Thymus (tissue), 14 donors: ENCODE measurements around the gene ZNF214. TPM values are rescaled to one million over a fixed set of nuclear protein-coding genes. Genes with fewer than 3 reads are reported as not detected.

Experiments
- DNase-seq, 9 donors: peaks; one replicate each; pipeline ENCODE4 v3.0.0-alpha.2; 2013; ENCODE audit warnings: low spot score in 9 of 9, low read depth in 6 of 9, missing footprints in 1 of 9
- H3K27ac ChIP-seq, 2 donors: one replicate each; pipeline ENCODE4 v1.5.1; 2013; ENCODE audit warnings: control low read depth in 1 of 2, low read depth in 1 of 2, low read length in 1 of 2, mild to moderate bottlenecking in 1 of 2, moderate library complexity in 1 of 2
- H3K27me3 ChIP-seq, 2 donors: one replicate each; pipeline ENCODE4 v1.5.1; 2013; ENCODE audit warnings: low read length in 1 of 2; ENCODE audit not compliant: control insufficient read depth in 2 of 2, insufficient read depth in 1 of 2
- H3K36me3 ChIP-seq, 2 donors: one replicate each; pipeline ENCODE4 v1.5.1; 2013; ENCODE audit warnings: low read length in 1 of 2, mild to moderate bottlenecking in 1 of 2, moderate library complexity in 1 of 2; ENCODE audit not compliant: control insufficient read depth in 2 of 2, insufficient read depth in 2 of 2
- H3K4me1 ChIP-seq, 2 donors: one replicate each; pipeline ENCODE4 v1.5.1; 2013; ENCODE audit warnings: low read length in 2 of 2; ENCODE audit not compliant: control insufficient read depth in 2 of 2, insufficient read depth in 2 of 2
- H3K4me3 ChIP-seq, 2 donors: one replicate each; pipeline ENCODE4 v1.5.1; 2013; ENCODE audit warnings: low read length in 2 of 2, control low read depth in 1 of 2, mild to moderate bottlenecking in 1 of 2
- H3K9me3 ChIP-seq, 2 donors: one replicate each; pipeline ENCODE4 v1.5.1; 2013; ENCODE audit warnings: low read length in 1 of 2, mild to moderate bottlenecking in 1 of 2; ENCODE audit not compliant: control insufficient read depth in 2 of 2, insufficient read depth in 1 of 2
- WGBS: extraction: QIAGEN DNeasy Blood & Tissue Kit; methylation state at CpG from one replicate; pipeline ENCODE4 v1.1.7; 2013; 5-methylcytosine and 5-hydroxymethylcytosine counted together
- long read RNA-seq, 10 donors: transcript quantifications; one replicate each; lab custom pipeline, GENCODE V29; 2026
- polyA plus RNA-seq: library from polyadenylated mRNA; stranded (reverse); fragments of 200-250 nt; gene quantifications from one replicate; pipeline ENCODE4 v1.2.3, GENCODE V29; 2013
- total RNA-seq: library from RNA; stranded (reverse); fragments of 120-200 nt; gene quantifications from one replicate; pipeline ENCODE4 v1.2.4, GENCODE V29; 2013
- donor health status: healthy.

The ZNF214 gene
- total RNA-seq = 0.57 TPM
- polyA plus RNA-seq = 0.64 TPM
- long read RNA-seq, donor 1 = 0 reads
- long read RNA-seq, donor 2 = 0 reads
- long read RNA-seq, donor 3 = 0 reads
- long read RNA-seq, donor 4 = 0 reads
- long read RNA-seq, donor 5 = 0 reads
- long read RNA-seq, donor 6 = 0 reads
- long read RNA-seq, donor 7, partial matches to known transcripts = 0 of 1 reads
- long read RNA-seq, donor 7, other reads (novel, unspliced or antisense) = 0 of 1 reads
- long read RNA-seq, donor 8 = 0 reads
- long read RNA-seq, donor 9 = 0 reads
- long read RNA-seq, donor 10 = 0 reads

DNA sequence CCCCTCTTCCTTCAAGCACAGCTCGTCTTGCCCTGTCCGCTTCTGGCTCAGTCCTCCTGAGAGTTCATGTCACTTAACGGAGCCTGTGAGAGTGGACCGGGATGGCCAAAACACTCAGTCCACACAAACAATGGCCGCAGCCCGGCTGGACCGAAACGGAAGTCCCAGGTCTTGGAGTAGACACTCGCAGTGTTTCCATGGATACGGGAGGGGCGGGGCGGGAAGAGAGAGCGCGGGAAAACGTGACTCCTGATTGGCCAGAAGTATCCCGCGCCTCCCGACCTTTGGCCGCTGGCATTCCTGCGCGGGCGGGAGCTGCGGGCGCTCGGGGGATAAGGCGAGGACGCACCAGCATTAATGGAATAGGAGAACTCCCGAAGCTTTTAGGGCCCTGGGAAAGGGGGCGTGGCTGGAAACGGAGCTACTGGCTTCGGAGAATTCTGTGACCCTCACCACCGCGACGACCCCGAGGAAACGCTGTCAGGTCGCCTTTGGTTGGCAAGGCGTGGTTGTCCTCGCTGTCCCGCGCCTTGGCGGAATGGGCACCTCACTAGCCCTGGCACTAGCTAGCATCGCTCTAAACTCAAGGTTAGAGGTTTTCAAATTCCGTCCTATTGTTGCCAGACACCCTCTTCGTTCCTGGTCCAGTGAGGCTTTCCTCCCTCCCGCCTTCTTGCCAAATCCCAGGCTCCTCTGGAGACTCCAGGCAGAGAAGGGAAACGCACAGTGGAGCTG is at the start of gene ZNF214, which contains the start of gene NLRP14:
Gene ZNF214 (minus strand): TSS at position 164 of the 735 bp plus-strand sequence. CDS start 17,511 bp downstream, outside the sequence.
Gene NLRP14 (plus strand): TSS at position 297 of the 735 bp plus-strand sequence. CDS start 18,108 bp downstream, outside the sequence.
- no peak within 1 kb of the TSS for H3K27ac ChIP-seq
- DNase-seq = peak in 3 of 9 donors; percentile 4 to 19 (median 12)
- 6% methylated on average over 47 of the region's 47 CpGs for WGBS

DNA sequence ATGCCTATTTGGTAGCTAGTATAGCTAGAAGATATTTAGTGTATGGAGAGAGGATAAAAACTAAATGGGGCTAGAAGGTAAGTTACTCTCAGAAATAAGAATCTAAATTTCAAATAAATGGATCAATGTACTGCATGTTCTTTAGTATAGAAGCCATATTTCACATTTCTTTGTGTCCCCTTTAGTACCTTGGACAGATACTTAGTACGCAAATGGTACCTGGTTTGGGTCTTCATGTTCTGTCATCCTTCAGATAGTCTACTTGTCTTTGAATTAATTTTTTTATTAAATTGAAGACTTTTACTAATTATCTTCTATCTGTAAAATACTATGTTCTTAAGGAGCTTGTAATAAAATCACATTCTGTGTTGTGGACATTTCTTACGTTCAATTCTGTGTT is 42.4 kb upstream of the ZNF214 start:
- H3K36me3 ChIP-seq = no peaks in the 10 kb centered on the region
- H3K4me3 ChIP-seq = no peak overlapping the region
- no peaks in the 10 kb centered on the region for H3K4me1 ChIP-seq
- H3K9me3 ChIP-seq = no peaks in the 10 kb centered on the region
- no peak for DNase-seq
- WGBS = 94% methylated on average over 2 of the region's 2 CpGs
- H3K27ac ChIP-seq = no peak overlapping the region
- no peaks in the 10 kb centered on the region for H3K27me3 ChIP-seq

More for the DNA sequence above, at the start of gene ZNF214, which contains the start of gene NLRP14:
- no peaks in the 10 kb centered on the region for H3K9me3 ChIP-seq
- peaks cover 14 to 31% of the 10 kb centered on the region in 2 donors for H3K27me3 ChIP-seq
- peaks cover 2 to 3% of the 10 kb centered on the region in 2 donors for H3K4me1 ChIP-seq
- H3K4me3 ChIP-seq = peak within 1 kb of the TSS; percentile 21 to 22
- no peaks in the 10 kb centered on the region for H3K36me3 ChIP-seq

- WGBS = 94% methylated on average over 1 of the region's 1 CpG
- no peak for DNase-seq
- H3K9me3 ChIP-seq = no peaks in the 10 kb centered on the region
These were observed 40.7 kb upstream of the ZNF214 start for GRCh38 chr11:7060868-7061267.

DNA sequence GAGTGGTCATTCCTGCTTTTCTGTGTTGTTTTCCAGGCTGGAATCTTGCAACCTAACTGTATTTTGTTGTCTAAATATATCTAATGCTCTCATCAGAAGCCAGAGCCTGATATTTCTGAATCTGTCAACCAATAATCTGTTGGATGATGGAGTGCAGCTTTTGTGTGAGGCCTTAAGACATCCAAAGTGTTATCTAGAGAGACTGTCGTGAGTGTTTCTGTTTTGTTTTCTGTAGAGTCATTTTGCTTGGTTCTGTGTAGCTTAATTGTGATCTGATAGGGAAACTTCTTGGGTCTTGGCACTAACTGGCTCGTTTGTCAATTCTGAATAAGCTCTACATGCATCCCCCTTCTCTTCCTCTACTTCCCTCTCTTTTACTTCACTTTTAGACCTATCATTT is 37.5 kb upstream of the ZNF214 start:
- DNase-seq = no peak
- Histone ChIP-seq H3K36me3 (no peaks in the 10 kb centered on the region), H3K27ac (no peak overlapping the region), H3K9me3 (no peaks in the 10 kb centered on the region), H3K27me3 (no peaks in the 10 kb centered on the region), H3K4me3 (no peak overlapping the region), H3K4me1 (no peaks in the 10 kb centered on the region)
- 66% methylated on average over 2 of the region's 2 CpGs for WGBS

More at GRCh38 chr11:7060868-7061267, 40.7 kb upstream of the ZNF214 start:
- no peaks in the 10 kb centered on the region for H3K4me1 ChIP-seq
- H3K27ac ChIP-seq = no peak overlapping the region
- H3K4me3 ChIP-seq = no peak overlapping the region
- H3K36me3 ChIP-seq = no peaks in the 10 kb centered on the region
- no peaks in the 10 kb centered on the region for H3K27me3 ChIP-seq

- no peak overlapping the region for H3K27ac ChIP-seq
- no peaks in the 10 kb centered on the region for H3K9me3 ChIP-seq
- H3K4me3 ChIP-seq = no peak overlapping the region
- 91% methylated on average over 6 of the region's 6 CpGs for WGBS
- no peaks in the 10 kb centered on the region for H3K4me1 ChIP-seq
- H3K36me3 ChIP-seq = no peaks in the 10 kb centered on the region
- no peaks in the 10 kb centered on the region for H3K27me3 ChIP-seq
- no peak for DNase-seq
These were observed 36.8 kb upstream of the ZNF214 start for GRCh38 chr11:7056828-7057513.

- WGBS = 97% methylated on average over 1 of the region's 1 CpG
These were observed 30.0 kb upstream of the ZNF214 start for GRCh38 chr11:7050191-7050590.

DNA sequence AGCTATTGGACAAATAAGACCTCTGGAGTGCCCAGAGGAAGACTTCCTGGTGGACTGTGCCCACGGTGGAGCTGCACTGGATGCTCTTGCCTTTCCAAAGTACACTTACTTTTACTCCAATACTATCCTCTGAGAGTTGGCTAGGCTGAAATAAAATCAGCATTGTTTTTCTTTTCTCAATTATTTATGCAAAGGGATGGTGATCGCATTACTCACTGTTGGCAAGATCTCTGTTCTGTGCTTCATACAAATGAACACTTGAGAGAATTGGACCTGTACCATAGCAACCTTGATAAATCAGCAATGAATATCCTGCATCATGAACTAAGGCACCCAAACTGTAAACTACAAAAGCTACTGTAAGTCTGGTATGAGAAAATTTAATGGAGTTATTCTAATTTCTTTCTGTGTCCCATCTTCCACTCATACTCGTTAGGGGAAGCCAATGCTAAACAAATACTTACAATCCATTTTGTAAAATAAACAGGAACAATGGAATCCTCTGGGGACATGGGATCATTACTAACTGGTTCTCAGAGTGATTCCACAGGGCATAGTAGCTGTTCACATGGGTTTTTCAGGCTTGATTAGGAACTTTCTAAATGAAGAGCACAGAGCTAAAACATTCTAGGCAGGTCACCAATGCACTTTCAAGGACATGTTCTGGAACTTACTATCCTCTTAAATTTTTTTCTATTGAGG is 26.5 kb upstream of the ZNF214 start:
- no peaks in the 10 kb centered on the region for H3K9me3 ChIP-seq
- H3K27me3 ChIP-seq = no peaks in the 10 kb centered on the region
- no peaks in the 10 kb centered on the region for H3K36me3 ChIP-seq
- H3K27ac ChIP-seq = no peak overlapping the region
- WGBS = 89% methylated on average over 3 of the region's 3 CpGs
- H3K4me1 ChIP-seq = no peaks in the 10 kb centered on the region
- DNase-seq = no peak
- H3K4me3 ChIP-seq = no peak overlapping the region

More at GRCh38 chr11:7050191-7050590, 30.0 kb upstream of the ZNF214 start:
- no peak for DNase-seq
- no peak overlapping the region for H3K4me3 ChIP-seq
- no peaks in the 10 kb centered on the region for H3K27me3 ChIP-seq
- no peak overlapping the region for H3K27ac ChIP-seq
- no peaks in the 10 kb centered on the region for H3K36me3 ChIP-seq
- no peaks in the 10 kb centered on the region for H3K4me1 ChIP-seq
- no peaks in the 10 kb centered on the region for H3K9me3 ChIP-seq

DNA sequence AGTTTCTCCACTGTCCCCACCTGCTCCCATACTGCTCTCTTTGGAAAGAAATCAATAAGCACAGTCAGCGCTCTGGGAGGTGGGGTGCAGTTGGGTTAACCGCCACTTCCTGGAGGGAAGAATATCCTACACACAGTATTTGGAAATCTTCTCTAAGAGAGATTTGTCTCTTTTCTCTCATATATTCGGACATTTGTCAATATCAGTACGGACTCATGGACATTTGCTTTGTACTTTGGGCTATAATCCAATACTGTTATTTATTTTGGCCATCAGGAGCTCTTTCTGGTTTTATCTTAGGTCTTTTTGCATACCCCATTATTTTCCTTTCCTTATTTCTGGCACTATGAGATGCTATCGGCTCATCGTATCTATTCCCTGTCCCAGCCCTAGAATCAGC is 13.9 kb upstream of the ZNF214 start:
- H3K4me3 ChIP-seq = no peak overlapping the region
- no peaks in the 10 kb centered on the region for H3K9me3 ChIP-seq
- no peaks in the 10 kb centered on the region for H3K36me3 ChIP-seq
- no peak overlapping the region for H3K27ac ChIP-seq
- 92% methylated on average over 6 of the region's 6 CpGs for WGBS
- H3K4me1 ChIP-seq = no peaks in the 10 kb centered on the region
- no peak for DNase-seq
- H3K27me3 ChIP-seq = no peaks in the 10 kb centered on the region
